HUES6 (cell line): Measurements from ENCODE around the gene GRID2IP.

Experiments used
- H3K27ac ChIP-seq: 2 replicates; pipeline ENCODE4 v1.7.0; 2013; ENCODE audit warnings: low read depth, mild to moderate bottlenecking, low read length, inconsistent platforms
- H3K27me3 ChIP-seq: 2 replicates; pipeline ENCODE4 v1.6.1; 2013; ENCODE audit warnings: low read length; ENCODE audit not compliant: control insufficient read depth, insufficient read depth
- H3K36me3 ChIP-seq: 2 replicates; pipeline ENCODE4 v1.6.1; 2013; ENCODE audit warnings: low read length; ENCODE audit not compliant: control insufficient read depth, insufficient read depth
- H3K4me1 ChIP-seq: 2 replicates; pipeline ENCODE4 v1.6.1; 2013; ENCODE audit warnings: low read length; ENCODE audit not compliant: control insufficient read depth, insufficient read depth
- H3K4me3 ChIP-seq: 2 replicates; pipeline ENCODE4 v1.5.1; 2013; ENCODE audit warnings: low read depth, low read length
- H3K9ac ChIP-seq: one replicate; pipeline ENCODE4 v1.6.1; 2013; ENCODE audit warnings: mild to moderate bottlenecking, low read length
- H3K9me3 ChIP-seq: 2 replicates; pipeline ENCODE4 v1.6.1; 2013; ENCODE audit warnings: low read depth, low read length; ENCODE audit not compliant: control insufficient read depth, insufficient read depth

The GRID2IP gene

DNA sequence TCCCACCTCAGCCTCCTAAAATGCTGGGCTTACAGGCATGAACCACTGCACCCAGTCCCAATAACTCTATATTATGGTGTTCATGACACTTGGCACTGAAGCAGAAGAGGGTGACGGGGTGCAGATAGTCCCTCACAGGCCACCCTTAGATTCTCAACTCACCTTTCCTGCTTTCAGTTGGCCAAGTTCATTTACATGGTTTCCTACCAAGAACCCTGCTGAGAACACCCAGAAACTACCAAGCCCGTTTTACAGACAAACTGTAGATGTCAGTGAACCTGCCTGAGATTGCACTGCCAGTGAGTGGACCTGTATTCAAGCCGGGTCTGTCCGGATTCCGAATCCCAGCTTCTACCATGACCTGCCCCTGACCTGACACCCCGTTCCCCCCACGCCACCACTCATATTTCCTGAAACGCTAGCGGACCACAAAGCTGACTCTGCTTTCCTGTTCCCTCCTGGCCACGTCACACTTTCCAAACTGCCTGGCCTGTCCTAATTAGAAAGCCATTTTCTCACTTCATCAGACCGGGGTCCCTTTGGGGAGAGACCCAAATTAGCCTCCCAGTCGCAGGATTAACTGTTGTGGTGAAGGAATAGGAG lies 17.3 kb downstream of the GRID2IP start:
- H3K36me3 ChIP-seq = no peaks in the 10 kb centered on the region
- H3K4me1 ChIP-seq = peaks cover 11% of the 10 kb centered on the region; the same call in 1 of the 2 replicates
- no peaks in the 10 kb centered on the region for H3K9me3 ChIP-seq
- H3K4me3 ChIP-seq = no peak overlapping the region
- peaks cover 65% of the 10 kb centered on the region for H3K27me3 ChIP-seq
- no peak overlapping the region for H3K27ac ChIP-seq
- no peak overlapping the region for H3K9ac ChIP-seq

DNA sequence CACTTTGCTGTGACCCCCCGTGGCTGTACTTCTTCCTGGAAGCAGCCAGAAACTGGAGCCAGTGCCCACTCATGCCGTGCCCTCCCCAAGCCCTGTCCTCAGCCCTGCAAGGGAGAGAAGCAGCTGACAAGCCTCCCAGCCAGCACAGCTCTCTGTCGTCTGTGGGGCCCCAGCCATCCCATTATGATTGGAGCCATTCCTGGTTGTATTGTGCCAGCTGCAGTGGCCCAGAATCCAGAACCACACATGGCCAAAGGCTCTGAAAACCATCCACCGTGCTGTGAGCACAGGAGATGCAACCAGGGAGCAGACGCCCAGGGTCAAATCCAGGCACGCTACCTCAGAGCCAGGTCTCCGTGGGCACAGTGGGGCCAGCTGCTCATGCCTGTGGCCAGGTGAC lies 18.7 kb downstream of the GRID2IP start:
- H3K9me3 ChIP-seq = no peaks in the 10 kb centered on the region
- no peaks in the 10 kb centered on the region for H3K36me3 ChIP-seq
- H3K27ac ChIP-seq = no peak overlapping the region
- H3K4me3 ChIP-seq = no peak overlapping the region
- H3K9ac ChIP-seq = no peak overlapping the region
- H3K27me3 ChIP-seq = peaks cover 79% of the 10 kb centered on the region
- peaks cover 11% of the 10 kb centered on the region; the same call in 1 of the 2 replicates for H3K4me1 ChIP-seq

DNA sequence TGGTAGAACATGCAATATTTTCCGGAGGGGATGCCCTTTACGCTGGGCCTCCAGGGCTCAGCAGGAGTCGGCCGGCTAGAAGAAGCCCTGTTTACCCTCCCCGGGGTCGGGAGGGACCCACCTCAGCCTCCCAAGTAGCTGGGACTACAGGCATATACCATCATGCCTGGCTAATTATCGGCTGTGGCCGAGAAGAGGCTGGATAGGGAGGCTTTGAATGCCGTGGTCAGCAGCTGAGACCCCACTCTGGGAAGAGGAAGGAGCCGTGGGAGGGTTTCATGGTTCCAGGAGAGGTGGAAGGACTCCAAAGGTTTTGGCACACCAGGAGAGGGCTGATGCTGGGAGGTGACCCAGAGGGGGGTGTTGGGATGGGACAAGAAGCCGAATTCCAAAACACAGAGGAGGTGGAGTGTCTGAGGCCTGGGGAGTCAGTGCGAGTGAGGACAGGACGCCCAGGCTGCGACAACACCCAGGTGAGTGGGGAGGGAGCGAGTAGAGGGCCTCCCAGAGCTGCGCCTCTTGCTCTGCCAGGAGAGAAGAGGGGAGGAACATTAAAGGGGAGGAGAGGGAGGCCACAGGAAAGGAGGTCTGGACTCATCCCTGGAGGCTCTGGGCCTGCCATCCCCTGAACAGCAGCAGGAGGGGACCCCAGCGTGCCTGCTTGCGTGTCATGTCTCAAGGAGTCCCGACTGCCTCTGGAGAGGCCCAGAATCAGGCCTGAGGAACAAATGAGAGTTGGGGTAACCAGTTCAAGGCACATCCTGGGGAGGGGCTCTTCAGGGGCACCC lies 19.6 kb downstream of the GRID2IP start:
- no peaks in the 10 kb centered on the region for H3K9me3 ChIP-seq
- H3K27ac ChIP-seq = no peak overlapping the region
- peaks cover 18% of the 10 kb centered on the region; the same call in 1 of the 2 replicates for H3K4me1 ChIP-seq
- H3K27me3 ChIP-seq = peaks cover 87% of the 10 kb centered on the region
- H3K4me3 ChIP-seq = peak overlapping the region; percentile 74
- H3K36me3 ChIP-seq = no peaks in the 10 kb centered on the region
- peak overlapping the region; percentile 40 for H3K9ac ChIP-seq

DNA sequence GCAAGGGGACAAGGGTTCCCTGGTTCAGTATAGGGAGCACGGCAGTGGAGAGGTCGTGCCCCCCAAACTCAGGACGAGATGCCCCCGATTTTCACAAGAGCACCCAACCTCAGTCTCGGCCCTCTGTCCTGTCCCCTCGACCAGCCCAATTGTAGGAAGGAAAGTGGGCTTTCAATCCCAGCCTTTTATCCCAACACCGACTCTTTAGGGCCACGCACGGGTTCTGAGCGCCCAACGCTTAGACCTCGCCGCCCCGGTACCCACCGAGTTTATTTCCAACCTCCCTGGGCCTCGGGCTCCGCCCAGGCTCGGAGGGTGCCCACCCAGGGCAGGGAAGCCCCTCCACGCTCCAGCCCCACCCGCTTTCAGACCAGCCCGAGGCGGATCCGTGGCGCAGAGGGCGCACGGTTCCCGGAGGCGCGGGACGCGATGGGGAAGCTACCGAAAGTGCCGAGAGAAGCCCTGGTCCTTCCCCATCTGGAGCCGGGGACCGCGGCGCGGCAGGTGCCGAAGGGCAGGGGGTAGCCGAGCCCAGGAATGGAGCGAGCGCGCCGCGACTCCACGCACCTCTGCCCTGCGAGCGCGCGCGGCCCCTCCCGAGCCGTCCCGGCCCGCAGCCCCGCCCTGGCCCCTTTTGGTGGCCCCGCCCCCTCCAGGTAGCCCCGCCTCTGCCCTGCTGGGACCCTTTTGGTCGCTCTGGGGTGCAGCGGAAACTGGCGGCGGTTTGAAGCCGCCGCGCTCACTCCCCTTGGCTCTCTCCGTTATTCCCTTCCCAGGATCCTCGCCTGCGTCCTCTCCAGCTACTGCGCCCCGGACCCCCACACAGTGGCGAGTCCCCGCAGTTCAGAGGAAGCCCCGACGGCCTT lies 20.4 kb downstream of the GRID2IP start:
- peaks cover 86% of the 10 kb centered on the region for H3K27me3 ChIP-seq

DNA sequence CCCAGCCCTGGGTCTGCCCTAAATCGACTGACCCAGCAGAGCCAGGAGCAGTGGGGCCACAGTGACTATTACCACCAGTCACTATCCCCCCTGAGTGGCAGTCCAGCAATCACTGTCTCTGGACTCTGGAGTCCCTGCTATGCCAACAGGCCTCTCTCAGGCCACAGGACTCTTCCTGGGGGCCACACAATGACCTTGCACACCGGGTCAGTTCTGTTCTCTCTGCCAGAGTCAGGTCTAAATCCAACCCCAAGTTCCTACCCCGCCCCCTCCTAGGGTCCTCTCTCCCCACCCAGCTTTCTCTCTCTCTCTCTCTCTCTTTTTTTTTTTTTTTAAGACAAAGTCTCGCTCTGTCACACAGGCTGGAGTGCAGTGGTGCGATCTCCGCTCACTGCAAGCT lies 21.6 kb downstream of the GRID2IP start:
- no peaks in the 10 kb centered on the region for H3K9me3 ChIP-seq
- H3K27me3 ChIP-seq = peaks cover 82% of the 10 kb centered on the region

More for the DNA sequence above, 20.4 kb downstream of the GRID2IP start:
- H3K36me3 ChIP-seq = no peaks in the 10 kb centered on the region
- H3K9me3 ChIP-seq = no peaks in the 10 kb centered on the region
- H3K27ac ChIP-seq = no peak overlapping the region
- H3K9ac ChIP-seq = peak overlapping the region; percentile 55
- peaks cover 16% of the 10 kb centered on the region; the same call in 1 of the 2 replicates for H3K4me1 ChIP-seq
- H3K4me3 ChIP-seq = peak overlapping the region; percentile 74

DNA sequence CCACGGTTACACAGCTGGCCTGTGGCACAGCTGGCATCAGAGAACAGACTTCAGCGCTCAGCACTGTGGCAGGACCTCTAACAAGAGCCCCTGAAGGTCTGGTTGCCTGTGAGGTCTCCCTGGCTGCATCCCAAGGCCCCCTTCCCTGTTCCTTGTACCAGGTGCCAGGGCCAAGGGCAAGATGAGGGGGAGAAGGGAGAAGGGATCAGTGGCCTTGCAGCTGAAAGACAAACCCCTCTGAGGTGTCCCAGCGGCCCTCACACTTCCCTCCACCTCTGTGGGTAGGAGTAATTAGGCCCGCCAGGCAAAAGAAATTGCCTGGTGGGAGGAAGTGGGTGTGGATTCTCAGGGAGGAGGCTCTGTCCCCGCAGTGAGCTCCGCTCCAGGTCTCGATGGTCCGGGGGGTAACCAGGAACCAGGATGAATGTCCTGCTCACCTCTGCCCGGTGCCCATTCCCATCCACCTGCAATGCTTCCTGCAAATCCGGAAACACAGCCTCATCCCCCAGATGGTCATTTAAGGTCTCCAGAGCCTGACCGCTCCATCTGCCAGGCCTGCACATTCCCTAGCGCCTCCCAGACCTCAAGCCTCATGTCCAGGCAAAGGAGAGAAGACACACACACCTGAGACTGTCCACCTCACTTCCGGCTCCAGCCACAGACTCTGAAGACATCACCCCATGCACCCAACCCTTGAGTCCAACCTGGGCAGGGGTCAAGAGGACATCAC lies 22.7 kb downstream of the GRID2IP start:
- Histone ChIP-seq H3K4me1 (peaks cover 15% of the 10 kb centered on the region; the same call in 1 of the 2 replicates), H3K9ac (no peak overlapping the region), H3K27ac (no peak overlapping the region), H3K9me3 (no peaks in the 10 kb centered on the region), H3K27me3 (peaks cover 73% of the 10 kb centered on the region), H3K4me3 (no peak overlapping the region), H3K36me3 (no peaks in the 10 kb centered on the region)

More for the DNA sequence above, 21.6 kb downstream of the GRID2IP start:
- H3K36me3 ChIP-seq = no peaks in the 10 kb centered on the region
- H3K27ac ChIP-seq = no peak overlapping the region
- H3K9ac ChIP-seq = no peak overlapping the region
- H3K4me1 ChIP-seq = peaks cover 15% of the 10 kb centered on the region; the same call in 1 of the 2 replicates
- H3K4me3 ChIP-seq = peak overlapping the region; percentile 74; the same call in 1 of the 2 replicates

DNA sequence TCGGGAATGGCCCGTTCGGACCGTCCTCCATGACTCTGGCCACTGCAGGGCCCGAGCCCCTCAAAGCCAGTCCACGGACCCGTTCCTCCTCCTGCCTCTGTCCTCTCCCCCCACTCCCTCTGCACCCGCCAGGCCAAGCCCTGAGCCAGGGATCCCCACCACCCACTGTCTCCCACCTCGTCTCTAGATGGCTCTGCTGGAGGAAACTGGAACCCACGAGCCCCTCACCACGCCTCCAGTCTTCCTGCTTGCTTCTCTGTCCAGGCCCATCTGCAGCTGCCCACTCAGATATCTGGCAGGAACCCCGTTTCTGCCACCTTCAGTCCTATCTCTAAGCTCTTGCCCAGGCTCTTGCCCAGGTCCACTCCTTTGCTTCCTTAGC lies 24.3 kb downstream of the GRID2IP start:
- no peaks in the 10 kb centered on the region for H3K36me3 ChIP-seq
- H3K4me3 ChIP-seq = peak overlapping the region; percentile 65
- no peak overlapping the region for H3K9ac ChIP-seq
- no peak overlapping the region for H3K27ac ChIP-seq
- H3K9me3 ChIP-seq = no peaks in the 10 kb centered on the region
- peaks cover 58% of the 10 kb centered on the region for H3K27me3 ChIP-seq
- H3K4me1 ChIP-seq = peaks cover 15% of the 10 kb centered on the region; the same call in 1 of the 2 replicates

DNA sequence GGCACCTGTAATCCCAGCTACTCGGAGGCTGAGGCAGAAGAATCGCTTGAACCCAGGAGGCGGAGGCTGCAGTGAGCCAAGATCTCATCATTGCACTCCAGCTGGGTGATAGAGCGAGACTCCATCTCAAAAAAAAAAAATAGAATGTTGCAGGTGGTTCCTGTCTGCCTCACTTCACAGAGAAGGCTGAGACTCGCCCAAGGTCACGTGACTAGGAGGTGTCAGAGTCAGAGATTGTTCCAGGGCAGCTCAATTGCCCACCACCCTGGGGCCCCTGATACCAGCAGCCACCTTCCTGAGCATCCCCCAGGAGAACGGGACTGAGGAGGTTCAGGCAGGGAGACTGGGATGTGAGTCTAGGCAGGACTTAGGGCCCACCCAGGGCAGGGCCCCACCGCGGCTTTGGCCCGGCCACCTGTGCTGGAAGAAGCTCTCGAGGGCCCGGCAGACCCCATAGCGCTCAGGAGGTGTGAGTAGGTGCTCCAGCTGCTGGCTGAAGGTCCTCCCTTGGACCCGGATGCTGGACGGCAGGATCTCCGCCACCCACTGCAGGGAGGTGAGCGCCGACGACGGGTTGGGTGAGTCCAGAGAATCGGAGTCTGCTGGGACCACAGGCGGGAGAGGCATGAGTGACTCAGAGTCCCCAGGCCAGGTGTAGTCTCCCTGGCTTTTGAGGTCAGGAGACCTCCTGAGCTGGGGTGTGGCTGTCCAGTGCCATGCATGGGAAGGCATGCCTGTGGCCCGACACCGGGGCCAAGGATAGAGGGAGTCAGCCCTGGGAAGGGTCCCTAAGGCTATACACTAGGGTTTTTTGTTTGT lies 30.9 kb downstream of the GRID2IP start:
- H3K9me3 ChIP-seq = no peaks in the 10 kb centered on the region
- H3K9ac ChIP-seq = no peak overlapping the region
- no peak overlapping the region for H3K27ac ChIP-seq
- no peak overlapping the region for H3K4me3 ChIP-seq
- no peaks in the 10 kb centered on the region for H3K36me3 ChIP-seq
- no peaks in the 10 kb centered on the region; the same call in none of the 2 replicates for H3K27me3 ChIP-seq
- 0 out of 2 replicates have a peak, but pooled peaks cover 2% of the 10 kb centered on the region for H3K4me1 ChIP-seq

DNA sequence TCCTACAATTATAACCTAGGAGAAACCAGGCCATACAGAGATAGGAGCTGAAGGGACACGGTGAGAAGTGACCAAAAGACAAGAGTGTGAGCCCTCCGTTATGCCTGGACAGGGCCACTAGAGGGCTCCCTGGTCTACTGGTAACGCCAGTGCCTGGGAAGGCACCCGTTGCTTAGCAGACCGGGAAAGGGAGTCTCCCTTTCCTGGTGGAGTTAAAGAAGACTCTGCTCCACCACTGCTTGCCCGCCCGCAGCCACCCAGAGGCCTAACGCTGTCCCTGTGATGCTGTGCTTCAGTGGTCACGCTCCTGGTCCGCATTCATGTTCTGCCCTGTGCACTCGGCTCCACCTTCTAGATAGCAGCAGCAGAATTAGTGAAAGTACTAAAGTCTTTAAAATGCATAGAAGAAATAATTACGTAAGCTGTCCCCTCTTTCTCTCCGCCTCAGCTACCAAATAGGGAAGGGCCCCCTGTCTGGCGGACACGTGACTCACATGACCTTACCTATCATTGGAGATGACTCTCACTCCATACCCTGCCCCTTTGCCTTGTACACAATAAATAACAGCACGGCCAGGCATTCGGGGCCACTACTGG lies 34.8 kb downstream of the GRID2IP start:
- H3K9me3 ChIP-seq = no peaks in the 10 kb centered on the region
- H3K4me1 ChIP-seq = 0 out of 2 replicates have a peak, but pooled peaks cover 2% of the 10 kb centered on the region
- H3K4me3 ChIP-seq = peak overlapping the region; percentile 39
- H3K36me3 ChIP-seq = no peaks in the 10 kb centered on the region
- H3K27ac ChIP-seq = no peak overlapping the region
- no peaks in the 10 kb centered on the region for H3K27me3 ChIP-seq
- H3K9ac ChIP-seq = no peak overlapping the region
